Adipocyte (in vitro differentiated cells): Measurements from ENCODE around the gene GOLGA3.

Experiments used
- DNase-seq: peaks from one replicate; pipeline ENCODE4 v3.0.0-alpha.2; 2015; ENCODE audit warnings: low read depth
- H3K27me3 ChIP-seq: replicated peaks from 2 replicates; pipeline ENCODE4 v1.7.0; 2013; ENCODE audit warnings: mild to moderate bottlenecking, low read length, moderate library complexity; ENCODE audit not compliant: control insufficient read depth, insufficient read depth
- H3K36me3 ChIP-seq: 2 replicates; pipeline ENCODE4 v1.7.0; 2013; ENCODE audit warnings: low read length, mild to moderate bottlenecking, moderate library complexity; ENCODE audit not compliant: control insufficient read depth, insufficient read depth, severe bottlenecking
- H3K4me1 ChIP-seq: 2 replicates; pipeline ENCODE4 v1.7.0; 2013; ENCODE audit warnings: mild to moderate bottlenecking, low read length, moderate library complexity; ENCODE audit not compliant: control insufficient read depth, insufficient read depth
- H3K4me3 ChIP-seq: 2 replicates; pipeline ENCODE4 v1.7.0; 2013; ENCODE audit warnings: mild to moderate bottlenecking, low read length, moderate library complexity
- H3K9ac ChIP-seq: 2 replicates; pipeline ENCODE4 v1.7.0; 2013; ENCODE audit warnings: mild to moderate bottlenecking, low read length, moderate library complexity
- H3K9me3 ChIP-seq: 2 replicates; pipeline ENCODE4 v1.7.0; 2013; ENCODE audit warnings: mild to moderate bottlenecking, low read length, moderate library complexity; ENCODE audit not compliant: control insufficient read depth

GOLGA3 gene

GRCh38 chr12:132727091-132727794 lies 101.4 kb downstream of the GOLGA3 start:
- H3K4me3 ChIP-seq, result no peak overlapping the region
- no peaks in the 10 kb centered on the region for H3K4me1 ChIP-seq
- no peaks in the 10 kb centered on the region for H3K27me3 ChIP-seq
- peaks cover 90% of the 10 kb centered on the region for H3K36me3 ChIP-seq
- no peak overlapping the region for H3K9ac ChIP-seq
- no peak for DNase-seq
- no peaks in the 10 kb centered on the region for H3K9me3 ChIP-seq

- Histone ChIP-seq H3K27me3 (no peaks in the 10 kb centered on the region), H3K4me3 (no peak overlapping the region), H3K9me3 (no peaks in the 10 kb centered on the region), H3K4me1 (no peaks in the 10 kb centered on the region), H3K36me3 (peaks cover 84% of the 10 kb centered on the region), H3K9ac (no peak overlapping the region)
- no peak for DNase-seq
Measured at GRCh38 chr12:132726386-132726785, 102.3 kb downstream of the GOLGA3 start.

DNA sequence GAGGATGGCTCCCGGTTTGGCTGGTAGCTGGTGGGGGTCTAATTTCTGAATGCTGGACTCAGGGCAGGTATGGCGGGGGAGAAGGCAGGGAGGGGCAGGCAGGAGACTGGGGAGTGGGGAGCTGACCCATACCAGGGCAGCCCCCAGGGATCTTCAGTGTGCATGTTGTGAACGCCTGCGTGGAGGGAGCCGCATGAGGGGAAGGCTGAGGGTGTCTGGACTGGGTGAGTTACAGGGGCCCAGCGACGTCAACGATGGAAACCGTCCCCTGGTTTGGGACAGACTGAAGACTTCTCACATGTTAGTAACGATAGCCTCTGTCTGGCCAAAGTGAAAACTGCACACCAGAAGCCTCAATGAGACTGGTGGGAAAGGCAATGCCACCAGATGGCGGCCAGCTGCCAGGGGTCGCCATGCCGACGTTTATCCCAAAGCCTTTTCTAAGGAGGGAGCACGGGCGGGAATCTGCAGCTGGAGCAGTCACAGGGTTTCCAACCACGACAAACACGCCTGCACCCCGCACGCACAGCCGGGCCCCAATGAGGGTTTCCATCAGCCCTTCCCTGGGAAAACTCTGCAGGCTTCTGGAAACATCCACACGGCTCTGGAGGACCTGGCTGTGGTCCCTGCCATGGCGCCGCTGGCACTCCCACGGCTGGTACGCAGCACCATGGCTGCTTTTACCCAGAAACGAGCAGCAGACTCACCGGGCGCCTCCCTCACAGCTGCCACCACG lies 104.0 kb downstream of the GOLGA3 start:
- no peaks in the 10 kb centered on the region for H3K9me3 ChIP-seq
- H3K27me3 ChIP-seq, result no peaks in the 10 kb centered on the region
- no peak overlapping the region for H3K4me3 ChIP-seq
- DNase-seq, result no peak
- no peak overlapping the region for H3K9ac ChIP-seq
- no peaks in the 10 kb centered on the region for H3K4me1 ChIP-seq
- peaks cover 82% of the 10 kb centered on the region for H3K36me3 ChIP-seq

GRCh38 chr12:132723764-132724140 lies 104.9 kb downstream of the GOLGA3 start:
- H3K9me3 ChIP-seq, result no peaks in the 10 kb centered on the region
- no peaks in the 10 kb centered on the region for H3K4me1 ChIP-seq
- H3K36me3 ChIP-seq, result peaks cover 87% of the 10 kb centered on the region
- no peak overlapping the region for H3K9ac ChIP-seq
- no peak overlapping the region for H3K4me3 ChIP-seq
- DNase-seq, result peak; percentile 5
- H3K27me3 ChIP-seq, result no peaks in the 10 kb centered on the region

- peaks cover 84% of the 10 kb centered on the region for H3K36me3 ChIP-seq
- H3K9ac ChIP-seq, result no peak overlapping the region
- no peaks in the 10 kb centered on the region for H3K4me1 ChIP-seq
- no peak overlapping the region for H3K4me3 ChIP-seq
- no peak for DNase-seq
- no peaks in the 10 kb centered on the region for H3K9me3 ChIP-seq
- no peaks in the 10 kb centered on the region for H3K27me3 ChIP-seq
Measured at GRCh38 chr12:132723015-132723763, 105.5 kb downstream of the GOLGA3 start.

DNA sequence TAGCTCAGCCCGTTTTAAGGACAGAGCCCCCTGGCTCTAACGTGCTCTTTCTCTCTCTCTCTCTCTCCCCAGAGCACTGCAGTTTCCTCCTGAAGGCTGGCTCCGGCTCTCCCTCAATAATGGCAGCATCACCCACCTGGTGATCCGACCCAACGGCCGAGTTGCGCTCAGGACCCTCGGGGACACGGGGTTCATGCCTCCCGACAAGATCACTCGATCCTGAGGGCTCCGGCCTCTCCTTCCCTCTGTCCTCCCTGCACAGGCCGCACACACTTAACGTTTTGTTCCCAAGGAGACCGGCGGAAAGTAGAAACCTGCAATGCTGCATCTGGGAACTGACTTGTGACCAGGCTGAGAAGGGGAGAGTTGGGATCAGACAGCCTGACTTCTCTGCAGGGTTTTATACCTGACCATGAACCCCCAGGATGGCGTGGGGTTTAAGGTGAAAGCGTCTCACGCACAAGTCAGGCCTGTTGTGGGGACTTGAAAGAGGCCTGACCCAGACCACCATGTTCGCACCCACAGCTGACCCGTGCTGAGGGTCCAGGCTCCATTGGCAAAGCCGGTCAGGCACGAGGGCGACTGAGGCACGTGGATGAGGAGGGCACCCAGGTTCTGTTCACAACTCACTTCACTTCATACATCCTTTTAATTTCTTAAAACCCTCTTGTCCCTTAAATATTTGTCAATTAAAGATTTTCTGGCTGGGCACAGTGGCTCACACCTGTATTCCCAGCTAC lies 107.9 kb downstream of the GOLGA3 start:
- Histone ChIP-seq H3K4me3 (no peak overlapping the region), H3K36me3 (peaks cover 74% of the 10 kb centered on the region), H3K4me1 (no peaks in the 10 kb centered on the region), H3K27me3 (no peaks in the 10 kb centered on the region), H3K9me3 (no peaks in the 10 kb centered on the region), H3K9ac (no peak overlapping the region)
- no peak for DNase-seq

DNA sequence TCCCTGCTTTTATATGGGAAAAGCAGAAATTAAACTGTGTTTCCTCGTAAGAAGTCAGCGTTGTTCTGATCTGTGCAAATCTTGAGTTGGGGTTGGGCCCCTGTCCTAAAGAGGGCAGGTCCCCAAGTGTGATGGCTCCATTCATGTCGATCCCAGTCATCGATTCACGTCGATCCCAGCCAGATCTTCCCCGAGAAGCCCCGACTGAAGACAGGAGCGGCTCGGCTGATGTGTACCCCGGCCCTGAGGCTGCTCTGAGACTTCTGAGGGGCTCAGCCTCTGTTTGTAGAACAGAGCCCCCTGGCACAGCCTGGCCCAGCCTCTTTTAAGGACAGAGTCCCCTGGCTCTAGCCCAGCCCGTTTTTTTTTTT lies 108.7 kb downstream of the GOLGA3 start:
- no peak overlapping the region for H3K4me3 ChIP-seq
- DNase-seq, result no peak
- H3K36me3 ChIP-seq, result peaks cover 68% of the 10 kb centered on the region
- H3K27me3 ChIP-seq, result no peaks in the 10 kb centered on the region
- no peaks in the 10 kb centered on the region for H3K9me3 ChIP-seq
- no peak overlapping the region for H3K9ac ChIP-seq
- no peaks in the 10 kb centered on the region for H3K4me1 ChIP-seq

- DNase-seq, result no peak
- H3K36me3 ChIP-seq, result peaks cover 68% of the 10 kb centered on the region
Measured at GRCh38 chr12:132719141-132719953, 109.3 kb downstream of the GOLGA3 start.

More at GRCh38 chr12:132719141-132719953, 109.3 kb downstream of the GOLGA3 start:
- no peaks in the 10 kb centered on the region for H3K4me1 ChIP-seq
- H3K4me3 ChIP-seq, result no peak overlapping the region
- no peaks in the 10 kb centered on the region for H3K9me3 ChIP-seq
- no peak overlapping the region for H3K9ac ChIP-seq
- no peaks in the 10 kb centered on the region for H3K27me3 ChIP-seq
